GM12878 (cell line): Measurements from ENCODE around the gene VSTM4. TPM values are rescaled to one million over a fixed set of nuclear protein-coding genes. Genes with fewer than 3 reads are reported as not detected.

ENCODE experiments used
- ATAC-seq: fragments of 200-7000 bp; cut with Tn5 transposase; 3 replicates; pipeline ENCODE4 v1.9.1; 2020; ENCODE audit warnings: mild to moderate bottlenecking, moderate library complexity
- BruUV-seq: library from RNA; stranded (reverse); fragments of 400-500 nt; replicated peaks from 2 replicates; lab custom pipeline; 2021; lab: Mats Ljungman, UMichigan
- CTCF ChIA-PET: fragments of 300-600 bp; sonication (Branson Sonifier 250); formaldehyde crosslinking; extraction: SDS; loops from one replicate; lab custom pipeline; 2021; ENCODE audit warnings: inconsistent platforms; lab: Yijun Ruan, JAX
- POLR2A ChIA-PET: fragments of 350-600 bp; formaldehyde crosslinking; extraction: SDS; loops from one replicate; lab custom pipeline; 2021; ENCODE audit warnings: inconsistent platforms; lab: Charles Lee
- RAD21 ChIA-PET: fragments of 300-600 bp; sonication (Branson Sonifier 250); formaldehyde crosslinking; loops from one replicate; lab custom pipeline; 2023; ENCODE audit warnings: antibody characterized with exemption; ENCODE audit not compliant: unreplicated experiment; lab: Charles Lee
- SMC1A ChIA-PET: fragments of 300-600 bp; sonication (Branson Sonifier 250); formaldehyde crosslinking; loops from one replicate; lab custom pipeline; 2023; ENCODE audit not compliant: unreplicated experiment, uncharacterized antibody; lab: Charles Lee
- DNase-seq: peaks from one replicate; pipeline ENCODE4 v3.0.0-alpha.2; 2011; ENCODE audit warnings: low read depth, low spot score
- FAIRE-seq: peaks from 3 replicates; lab custom pipeline; 2011; peaks lifted over from hg19 to GRCh38; lab: Jason Lieb, UNC
- H2AFZ ChIP-seq: 2 replicates; pipeline ENCODE4 v1.6.0; 2011; ENCODE audit warnings: low read depth, low read length, control low read depth; ENCODE audit not compliant: control insufficient read depth
- H3K27ac ChIP-seq: 2 replicates; pipeline ENCODE4 v1.5.1; 2011; ENCODE audit warnings: control low read depth; ENCODE audit not compliant: control insufficient read depth, insufficient read depth
- H3K27me3 ChIP-seq, 2 experiments: replicated peaks in 1 of 2; 2 replicates each; pipeline versions ENCODE4 v1.6.0 to v1.6.1; 2011; ENCODE audit warnings: low read length in 1 of 2; ENCODE audit not compliant: control insufficient read depth in 2 of 2, insufficient read depth in 2 of 2
- H3K36me3 ChIP-seq, 2 experiments: 2 replicates each; pipeline ENCODE4 v1.5.1; 2011; ENCODE audit warnings: low read length in 1 of 2; ENCODE audit not compliant: control insufficient read depth in 2 of 2, insufficient read depth in 2 of 2
- H3K4me1 ChIP-seq: 2 replicates; pipeline ENCODE4 v1.6.1; 2011; ENCODE audit warnings: mild to moderate bottlenecking, low read length, moderate library complexity, mixed read lengths; ENCODE audit not compliant: control insufficient read depth, insufficient read depth
- H3K4me2 ChIP-seq: 2 replicates; pipeline ENCODE4 v1.6.0; 2011; ENCODE audit warnings: control low read depth; ENCODE audit not compliant: control insufficient read depth, insufficient read depth
- H3K4me3 ChIP-seq: fragments of 200-600 bp; sonication (generic); 2 replicates; pipeline ENCODE4 v1.5.1; 2016
- H3K79me2 ChIP-seq: 2 replicates; pipeline ENCODE4 v1.6.0; 2011; ENCODE audit warnings: low read length; ENCODE audit not compliant: control insufficient read depth, insufficient read depth
- H3K9ac ChIP-seq: 2 replicates; pipeline ENCODE4 v1.8.0; 2011; ENCODE audit warnings: low read length, control low read depth, mixed read lengths; ENCODE audit not compliant: control insufficient read depth, insufficient read depth
- H3K9me3 ChIP-seq: replicated peaks from 3 replicates; pipeline ENCODE4 v1.5.1; 2011; ENCODE audit warnings: mild to moderate bottlenecking, low read length; ENCODE audit not compliant: control insufficient read depth, insufficient read depth
- H4K20me1 ChIP-seq: 2 replicates; pipeline ENCODE4 v1.6.0; 2011; ENCODE audit not compliant: control insufficient read depth, insufficient read depth
- BMI1 ChIP-seq: fragments of 450-650 bp; IDR thresholded peaks from 2 replicates; pipeline ENCODE4 v1.6.1; 2016; ENCODE audit warnings: mild to moderate bottlenecking, moderate library complexity, borderline replicate concordance
- CBX5 ChIP-seq: sonication (generic); IDR thresholded peaks from 2 replicates; pipeline ENCODE4 v1.6.1; 2016; ENCODE audit warnings: low read depth, moderate library complexity, mild to moderate bottlenecking, inconsistent platforms
- MLLT1 ChIP-seq: fragments of 450-650 bp; IDR thresholded peaks from 2 replicates; pipeline ENCODE4 v1.6.1; 2016; ENCODE audit warnings: mild to moderate bottlenecking
- NBN ChIP-seq: fragments of 450-650 bp; IDR thresholded peaks from 2 replicates; pipeline ENCODE4 v1.6.1; 2016
- PRDM15 ChIP-seq: fragments of 450-650 bp; formaldehyde crosslinking; IDR thresholded peaks from 2 replicates; pipeline ENCODE4 v1.4.0; 2020; ENCODE audit warnings: mild to moderate bottlenecking, moderate library complexity
- ZNF622 ChIP-seq: fragments of 450-650 bp; IDR thresholded peaks from 2 replicates; pipeline ENCODE4 v1.6.1; 2017; ENCODE audit warnings: mild to moderate bottlenecking, inconsistent platforms
- WGBS: methylation state at CpG from one replicate; pipeline ENCODE4 v1.1.6; 2016; ENCODE audit warnings: low lambda C conversion rate; ENCODE audit not compliant: insufficient replicate concordance, insufficient coverage; ENCODE audit errors: missing lambda C conversion rate; 5-methylcytosine and 5-hydroxymethylcytosine counted together
- in situ Hi-C: fragments of 300-500 bp; cut with MboI; formaldehyde crosslinking; loops from 9 replicates; pipeline ENCODE4 v1.14.3; 2018; ENCODE audit warnings: mixed read lengths
- intact Hi-C: fragments of 100-400 bp; cut with micrococcal nuclease; formaldehyde crosslinking; loops from one replicate; pipeline ENCODE4 v1.14.2; 2022; ENCODE audit not compliant: unreplicated experiment
- polyA plus RNA-seq, 11 experiments: library from polyadenylated mRNA; depleted of rRNA in 4 of 11; unstranded in 6 of 11; stranded (reverse) in 5 of 11; fragments of >200 nt; fragmentation: Nextera tagmentation in 4 of 11; fragmentation: Illumina TruSeq in 1 of 11; extraction: Ambion mirVana in 4 of 11; extraction: Trizol in 1 of 11; gene quantifications; 1 replicate in 1 of 11; 2 replicates in 10 of 11; pipeline versions ENCODE4 v1.2.1 to v1.2.3, GENCODE V29; 2011 to 2016; ENCODE audit warnings: inconsistent platforms in 2 of 11, missing spikeins in 2 of 11, low read depth in 1 of 11
- total RNA-seq, 4 experiments: library from RNA; depleted of rRNA in 3 of 4; stranded (reverse); fragments of >200 nt in 3 of 4; fragmentation: Illumina TruSeq in 1 of 4; extraction: Trizol in 1 of 4; gene quantifications; 2 replicates each; pipeline versions ENCODE4 v1.2.1 to v1.2.3, GENCODE V29; 2013 to 2021

VSTM4 gene
- total and polyA plus RNA-seq, 10 of the 15 experiments (the other 5 are each of a cell fraction or from before 2014, with no cell fraction given) = 0.01 to 0.14 (median 0.02) TPM; not detected in 7

DNA sequence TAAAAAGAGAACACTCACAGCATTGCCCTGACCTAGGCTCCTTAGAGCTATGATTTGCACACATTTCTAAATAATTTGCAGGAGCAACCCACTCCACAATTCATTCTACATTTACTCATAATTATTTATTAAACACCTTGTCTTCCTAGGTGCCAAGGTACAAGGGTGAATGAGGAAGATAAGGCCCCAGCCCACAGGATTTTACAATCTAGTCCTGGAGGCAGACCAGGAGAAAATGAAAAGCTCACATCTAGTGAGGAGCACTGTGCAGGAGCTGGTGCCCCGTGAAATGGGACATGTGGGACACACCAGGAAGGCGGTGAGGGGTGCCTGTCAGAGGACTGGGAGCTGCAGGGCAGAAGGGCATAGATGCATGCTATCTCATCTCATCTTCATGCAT is 116.0 kb downstream of the VSTM4 start:
- no peak overlapping the region for H3K4me3 ChIP-seq
- POLR2A ChIA-PET = no interaction called here
- H3K4me1 ChIP-seq = no peaks in the 10 kb centered on the region
- no peaks in the 10 kb centered on the region for H4K20me1 ChIP-seq
- FAIRE-seq = no peak
- no peaks in the 10 kb centered on the region; a peak in 2 of 4 replicates for H3K27me3 ChIP-seq
- no peaks in the 10 kb centered on the region for H3K79me2 ChIP-seq
- no peaks in the 10 kb centered on the region for H3K36me3 ChIP-seq
- BruUV-seq = no TSS peak
- no peak for ATAC-seq
- RAD21 ChIA-PET = no interaction called here
- H3K9me3 ChIP-seq = no peaks in the 10 kb centered on the region; the same call in 2 of the 3 replicates
- in situ Hi-C loops (no loop called here), intact Hi-C loops (no loop called here)
- H3K4me2 ChIP-seq = no peak overlapping the region
- CTCF ChIA-PET = interaction anchor here (0.7 to 1.7 kb wide), 2 partner anchors 17 to 54 kb away, joined by 3 to 4 read pairs; no protein-coding TSS in a partner anchor
- DNase-seq = no peak
- TF ChIP-seq ZNF622 (no peak), PRDM15 (no peak), NBN (no peak), MLLT1 (no peak), CBX5 (no peak), BMI1 (no peak)
- H3K27ac ChIP-seq = no peak overlapping the region
- 45% methylated on average over 2 of the region's 2 CpGs for WGBS
- SMC1A ChIA-PET = no interaction called here
- no peak overlapping the region for H3K9ac ChIP-seq
- no peak overlapping the region for H2AFZ ChIP-seq
